ENCODE measurements around the gene ST14. TPM values are rescaled to one million over a fixed set of nuclear protein-coding genes. Genes with fewer than 3 reads are reported as not detected.
A peak's percentile ranks its signal among the peaks of the same experiment; 100 is the strongest.

ST14 gene
- 0.37 TPM in 1 of 2 replicates, not detected in the other for total RNA-seq (2014; rRNA removed; shearing (Covaris generic); ENCODE audit: low replicate concordance)

DNA sequence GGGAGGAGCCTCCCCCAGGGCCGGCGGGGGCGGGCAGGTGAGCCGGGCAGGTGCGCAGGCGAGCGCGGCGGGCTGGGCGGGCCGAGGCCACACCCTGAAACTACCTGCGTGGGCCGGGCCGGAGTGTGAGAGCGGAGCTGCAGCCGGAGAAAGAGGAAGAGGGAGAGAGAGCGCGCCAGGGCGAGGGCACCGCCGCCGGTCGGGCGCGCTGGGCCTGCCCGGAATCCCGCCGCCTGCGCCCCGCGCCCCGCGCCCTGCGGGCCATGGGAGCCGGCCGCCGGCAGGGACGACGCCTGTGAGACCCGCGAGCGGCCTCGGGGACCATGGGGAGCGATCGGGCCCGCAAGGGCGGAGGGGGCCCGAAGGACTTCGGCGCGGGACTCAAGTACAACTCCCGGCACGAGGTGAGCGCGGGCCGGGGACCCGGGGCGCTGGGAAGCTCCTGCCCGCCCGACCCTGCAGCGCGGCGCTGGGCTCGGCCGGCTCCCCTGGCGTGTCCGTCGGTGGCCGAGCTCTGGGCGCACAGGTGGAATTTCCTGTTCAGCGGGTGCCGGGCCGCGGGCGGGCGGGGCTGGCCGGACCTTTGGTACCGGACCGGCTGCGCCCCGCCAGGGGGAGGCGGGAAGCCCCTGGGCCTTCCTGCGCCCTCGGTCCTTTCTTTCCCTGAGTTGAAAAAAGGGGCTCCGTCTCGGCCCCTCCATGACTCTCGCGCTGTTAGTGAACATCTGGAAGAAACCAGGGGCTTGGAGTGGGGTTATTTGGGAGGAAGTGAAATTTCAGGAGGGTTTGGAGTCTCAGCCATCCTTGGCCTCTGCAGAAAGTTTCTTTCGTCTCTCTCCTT is at the start of gene ST14:
ST14 (plus strand) TSS at position 126 of the 841 bp plus-strand sequence; CDS start at position 324, 198 bp downstream.
- DNase-seq (ENCODE audit: low read depth), result no peak
- in situ Hi-C loops (cut with HindIII; ENCODE audit: low pct_unique_long_range_greater_than_20kb, low sequenced_read_pairs), result no loop called here

DNA sequence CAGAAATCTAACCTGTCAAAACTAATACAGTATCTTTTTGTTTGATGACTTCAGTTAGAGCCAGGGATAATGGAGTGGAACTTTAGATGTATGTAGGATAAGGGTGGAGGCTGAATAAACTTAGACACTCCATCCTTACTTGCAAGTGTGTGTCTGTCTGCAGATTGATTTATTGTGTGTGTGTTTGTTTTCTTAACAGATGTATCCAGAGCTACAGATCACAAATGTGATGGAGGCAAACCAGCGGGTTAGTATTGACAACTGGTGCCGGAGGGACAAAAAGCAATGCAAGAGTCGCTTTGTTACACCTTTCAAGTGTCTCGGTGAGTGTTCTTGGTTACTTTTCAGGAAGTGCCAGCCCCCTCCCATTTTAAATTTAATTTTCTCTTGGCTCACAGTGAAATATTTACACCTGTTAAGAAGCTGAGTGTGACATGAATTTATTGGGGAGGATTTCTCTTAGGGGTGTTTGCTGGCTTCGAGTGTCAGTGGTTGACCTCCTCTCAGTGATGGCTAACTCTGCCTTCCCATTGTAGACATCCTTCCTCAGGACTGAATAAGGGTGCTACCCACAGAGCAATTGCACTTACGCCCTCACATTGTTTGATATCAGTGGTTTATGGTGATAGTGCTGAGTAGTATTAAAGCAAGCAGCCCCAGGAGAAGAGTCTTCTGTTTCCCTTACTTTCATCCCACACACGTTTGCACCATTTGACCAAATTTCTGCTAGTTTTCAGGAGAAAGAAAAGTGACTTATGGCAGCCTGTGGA is 49.1 kb upstream of the ST14 start:
- DNase-seq (ENCODE audit: low read depth), result no peak
- in situ Hi-C loops (cut with HindIII; ENCODE audit: low pct_unique_long_range_greater_than_20kb, low sequenced_read_pairs), result no loop called here

- DNase-seq (ENCODE audit: low read depth), result no peak
- in situ Hi-C loops (cut with HindIII; ENCODE audit: low pct_unique_long_range_greater_than_20kb, low sequenced_read_pairs), result no loop called here
Measured at GRCh38 chr11:130112071-130112830, 47.3 kb upstream of the ST14 start.

GRCh38 chr11:130114281-130114680 is 45.3 kb upstream of the ST14 start:
- in situ Hi-C loops (cut with HindIII; ENCODE audit: low pct_unique_long_range_greater_than_20kb, low sequenced_read_pairs), result no loop called here
- DNase-seq (ENCODE audit: low read depth), result no peak

- no peak for DNase-seq (ENCODE audit: low read depth)
- in situ Hi-C loops (cut with HindIII; ENCODE audit: low pct_unique_long_range_greater_than_20kb, low sequenced_read_pairs), result no loop called here
Measured at GRCh38 chr11:130114726-130115125, 44.9 kb upstream of the ST14 start.

- DNase-seq (ENCODE audit: low read depth), result no peak
- in situ Hi-C loops (cut with HindIII; ENCODE audit: low pct_unique_long_range_greater_than_20kb, low sequenced_read_pairs), result no loop called here
Measured at GRCh38 chr11:130115218-130115617, 44.4 kb upstream of the ST14 start.

GRCh38 chr11:130118165-130118564 is 41.4 kb upstream of the ST14 start:
- in situ Hi-C loops (cut with HindIII; ENCODE audit: low pct_unique_long_range_greater_than_20kb, low sequenced_read_pairs), result no loop called here
- no peak for DNase-seq (ENCODE audit: low read depth)

- no peak for DNase-seq (ENCODE audit: low read depth)
- in situ Hi-C loops (cut with HindIII; ENCODE audit: low pct_unique_long_range_greater_than_20kb, low sequenced_read_pairs), result no loop called here
Measured at GRCh38 chr11:130118636-130119387, 40.8 kb upstream of the ST14 start.

DNA sequence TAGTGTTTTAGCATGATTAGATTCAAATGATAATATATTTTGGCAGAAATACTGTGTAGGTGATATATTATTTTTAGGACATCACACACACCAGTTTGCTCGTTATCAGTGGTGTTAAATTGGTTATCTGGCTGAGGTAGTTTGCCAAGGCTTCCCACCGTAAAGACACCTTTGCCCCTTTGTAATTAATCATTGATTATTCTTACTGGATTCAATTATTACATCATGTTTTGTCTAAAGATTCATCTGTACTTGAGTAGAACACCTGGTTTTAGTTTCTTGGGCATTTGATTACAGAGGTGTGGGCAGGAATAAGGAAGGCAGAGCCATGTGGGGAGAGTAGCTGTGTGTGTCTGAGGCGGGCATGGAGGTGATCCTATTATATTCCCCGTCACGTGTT is 39.5 kb upstream of the ST14 start:
- no peak for DNase-seq (ENCODE audit: low read depth)
- in situ Hi-C loops (cut with HindIII; ENCODE audit: low pct_unique_long_range_greater_than_20kb, low sequenced_read_pairs), result no loop called here

- DNase-seq (ENCODE audit: low read depth), result no peak
- in situ Hi-C loops (cut with HindIII; ENCODE audit: low pct_unique_long_range_greater_than_20kb, low sequenced_read_pairs), result no loop called here
Measured at GRCh38 chr11:130121445-130121978, 38.1 kb upstream of the ST14 start.

- DNase-seq (ENCODE audit: low read depth), result no peak
- in situ Hi-C loops (cut with HindIII; ENCODE audit: low pct_unique_long_range_greater_than_20kb, low sequenced_read_pairs), result no loop called here
Measured at GRCh38 chr11:130122141-130122575, 37.4 kb upstream of the ST14 start.

DNA sequence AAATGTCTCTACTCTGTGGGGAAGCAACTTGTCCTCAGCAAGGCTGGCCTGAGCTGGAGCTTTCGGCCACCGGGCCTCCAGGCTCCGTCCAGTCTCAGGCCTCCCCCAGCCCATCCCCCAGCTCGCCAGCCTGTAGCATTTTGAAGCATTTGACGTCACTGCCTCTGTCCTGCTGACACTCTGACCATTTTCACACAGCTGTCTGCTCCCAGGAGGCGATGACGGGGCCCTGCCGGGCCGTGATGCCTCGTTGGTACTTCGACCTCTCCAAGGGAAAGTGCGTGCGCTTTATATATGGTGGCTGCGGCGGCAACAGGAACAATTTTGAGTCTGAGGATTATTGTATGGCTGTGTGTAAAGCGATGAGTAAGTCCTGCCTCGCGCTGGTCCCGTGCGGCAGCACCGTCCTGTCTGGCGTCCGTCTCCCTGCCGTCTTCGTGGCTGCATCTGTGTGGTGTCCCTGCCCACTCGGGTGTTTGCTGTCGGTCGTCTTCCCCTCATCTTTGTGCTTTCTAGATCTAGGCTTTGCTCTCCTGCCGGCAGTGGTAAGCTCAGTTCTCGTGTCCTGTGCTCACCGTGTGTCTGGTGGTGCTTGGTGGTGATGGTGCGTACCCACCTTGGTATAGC is 36.1 kb upstream of the ST14 start:
- no peak for DNase-seq (ENCODE audit: low read depth)
- in situ Hi-C loops (cut with HindIII; ENCODE audit: low pct_unique_long_range_greater_than_20kb, low sequenced_read_pairs), result no loop called here

DNA sequence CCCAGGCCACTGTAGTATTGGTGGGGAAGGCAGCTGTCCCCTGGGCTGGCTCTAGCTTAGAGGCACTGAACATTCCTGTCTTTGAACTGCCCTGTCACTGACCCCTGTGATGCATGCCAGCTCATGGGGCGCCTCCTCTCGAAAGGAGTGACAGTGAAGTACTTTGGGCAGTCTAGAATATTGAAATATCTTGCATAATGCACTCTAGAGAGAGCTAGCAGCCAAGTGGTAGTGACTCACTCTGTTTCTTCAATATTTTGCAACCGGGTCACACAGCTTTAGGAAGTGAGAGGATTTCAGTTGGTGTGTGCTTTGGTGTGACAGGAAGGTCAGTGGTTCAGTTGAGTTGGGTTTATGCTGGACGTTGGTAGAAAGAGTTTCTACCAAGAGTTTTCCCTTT is 35.5 kb upstream of the ST14 start:
- peak; percentile 58 for DNase-seq (ENCODE audit: low read depth)
- in situ Hi-C loops (cut with HindIII; ENCODE audit: low pct_unique_long_range_greater_than_20kb, low sequenced_read_pairs), result no loop called here

DNA sequence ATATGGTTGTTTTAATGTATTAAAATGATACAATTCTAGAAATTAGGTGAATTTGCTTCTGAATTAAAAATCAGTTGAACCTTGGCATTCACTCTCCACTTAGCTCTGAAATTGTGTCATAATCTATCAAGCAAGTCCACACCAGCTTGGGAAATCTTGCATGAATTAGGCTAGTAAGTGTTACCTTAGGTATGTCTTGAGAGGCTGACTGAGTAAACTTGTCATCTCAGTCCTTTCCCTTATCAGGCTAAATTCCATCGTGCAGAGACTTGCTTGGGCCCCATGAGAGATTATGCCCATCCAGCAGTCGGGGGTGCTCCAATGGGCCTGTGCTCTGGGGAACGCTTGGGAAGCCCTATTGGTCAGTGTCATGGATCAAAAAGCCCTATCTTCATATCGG is 33.9 kb upstream of the ST14 start:
- in situ Hi-C loops (cut with HindIII; ENCODE audit: low pct_unique_long_range_greater_than_20kb, low sequenced_read_pairs), result no loop called here

DNA sequence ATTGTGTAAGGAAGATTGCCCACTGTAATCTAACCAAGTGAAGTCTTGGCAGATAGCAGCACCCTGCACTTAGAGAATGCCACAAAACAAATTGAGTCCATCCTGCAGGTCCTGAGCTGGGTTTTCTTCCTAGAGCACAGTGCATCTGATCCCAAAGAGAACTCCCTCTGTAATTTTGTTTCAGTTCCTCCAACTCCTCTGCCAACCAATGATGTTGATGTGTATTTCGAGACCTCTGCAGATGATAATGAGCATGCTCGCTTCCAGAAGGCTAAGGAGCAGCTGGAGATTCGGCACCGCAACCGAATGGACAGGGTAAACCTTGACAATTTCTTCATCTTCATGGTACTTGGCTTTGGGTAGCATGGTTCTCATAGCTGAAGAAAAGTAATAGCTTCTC is 33.1 kb upstream of the ST14 start:
- no peak for DNase-seq (ENCODE audit: low read depth)
- in situ Hi-C loops (cut with HindIII; ENCODE audit: low pct_unique_long_range_greater_than_20kb, low sequenced_read_pairs), result no loop called here

More for the DNA sequence above, 33.9 kb upstream of the ST14 start:
- DNase-seq (ENCODE audit: low read depth), result no peak

GRCh38 chr11:130127509-130127908 is 32.1 kb upstream of the ST14 start:
- in situ Hi-C loops (cut with HindIII; ENCODE audit: low pct_unique_long_range_greater_than_20kb, low sequenced_read_pairs), result no loop called here
- no peak for DNase-seq (ENCODE audit: low read depth)

DNA sequence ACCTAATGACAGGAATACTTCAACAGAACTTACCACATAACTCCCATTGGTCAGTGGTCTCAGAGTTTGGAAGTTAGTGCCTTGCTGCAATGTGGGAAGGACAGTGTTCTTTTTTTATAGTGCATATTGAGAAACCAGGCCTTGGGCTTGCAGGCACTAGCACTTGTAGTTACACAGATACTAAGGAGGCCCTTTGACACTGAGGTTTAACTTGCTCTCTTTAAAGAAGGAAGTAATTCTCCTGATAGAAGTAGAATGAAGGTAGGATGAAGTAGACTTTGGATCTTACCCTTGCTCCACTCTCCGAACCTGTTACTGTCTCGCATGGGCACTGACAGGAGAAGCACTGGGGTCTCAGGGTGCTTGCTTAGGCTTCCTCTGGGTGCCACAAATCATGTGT is 31.0 kb upstream of the ST14 start:
- DNase-seq (ENCODE audit: low read depth), result no peak
- in situ Hi-C loops (cut with HindIII; ENCODE audit: low pct_unique_long_range_greater_than_20kb, low sequenced_read_pairs), result no loop called here
